ENCODE measurements around the gene CDK5R2. TPM values are rescaled to one million over a fixed set of nuclear protein-coding genes. Genes with fewer than 3 reads are reported as not detected.

CDK5R2 gene
- total RNA-seq = under 1 TPM; 0.81 to 0.95 TPM
- 4.7 TPM for polyA plus RNA-seq (2013, experiment 1 of 2)
- 4.8 TPM for polyA plus RNA-seq (2013, experiment 2 of 2)
- long read RNA-seq, experiment 1, partial matches to known transcripts = 0 of 1 reads
- long read RNA-seq, experiment 1, other reads (novel, unspliced or antisense) = 0 of 1 reads
- long read RNA-seq, experiment 2, partial matches to known transcripts = 0 of 4 reads
- long read RNA-seq, experiment 2, other reads (novel, unspliced or antisense) = 0 of 4 reads
- long read RNA-seq, experiment 3 = 0 reads
- long read RNA-seq, experiment 4 = 0 reads

- Histone ChIP-seq H3K4me3 (ENCODE audit: low read length) (peak within 1 kb of the TSS; percentile 84), H3K4me1 (ENCODE audit: control insufficient read depth, insufficient read depth, low read length) (no peaks in the 10 kb centered on the region), H3K9me3 (ENCODE audit: control insufficient read depth, low read length) (no peaks in the 10 kb centered on the region), H3K27me3 (ENCODE audit: control insufficient read depth, insufficient read depth, low read length, poor library complexity, severe bottlenecking) (peaks cover 77% of the 10 kb centered on the region), H3K9ac (ENCODE audit: extremely low read depth, low read length, poor library complexity, severe bottlenecking) (no peak within 1 kb of the TSS), H3K27ac (ENCODE audit: low read depth, low read length) (no peak within 1 kb of the TSS), H3K36me3 (ENCODE audit: control insufficient read depth, insufficient read depth, low read length) (no peaks in the 10 kb centered on the region)
- Mint-ChIP-seq H3K36me3 (ENCODE audit: low read depth) (no peaks in the 10 kb centered on the region), H3K4me3 (peak within 1 kb of the TSS; percentile 72), H3K9me3 (no peaks in the 10 kb centered on the region), H3K27ac (no peak within 1 kb of the TSS), H3K27me3 (ENCODE audit: insufficient read depth) (peaks cover 84% of the 10 kb centered on the region), H3K4me1 (peaks cover 15% of the 10 kb centered on the region)
- TF ChIP-seq, protein P1, sequence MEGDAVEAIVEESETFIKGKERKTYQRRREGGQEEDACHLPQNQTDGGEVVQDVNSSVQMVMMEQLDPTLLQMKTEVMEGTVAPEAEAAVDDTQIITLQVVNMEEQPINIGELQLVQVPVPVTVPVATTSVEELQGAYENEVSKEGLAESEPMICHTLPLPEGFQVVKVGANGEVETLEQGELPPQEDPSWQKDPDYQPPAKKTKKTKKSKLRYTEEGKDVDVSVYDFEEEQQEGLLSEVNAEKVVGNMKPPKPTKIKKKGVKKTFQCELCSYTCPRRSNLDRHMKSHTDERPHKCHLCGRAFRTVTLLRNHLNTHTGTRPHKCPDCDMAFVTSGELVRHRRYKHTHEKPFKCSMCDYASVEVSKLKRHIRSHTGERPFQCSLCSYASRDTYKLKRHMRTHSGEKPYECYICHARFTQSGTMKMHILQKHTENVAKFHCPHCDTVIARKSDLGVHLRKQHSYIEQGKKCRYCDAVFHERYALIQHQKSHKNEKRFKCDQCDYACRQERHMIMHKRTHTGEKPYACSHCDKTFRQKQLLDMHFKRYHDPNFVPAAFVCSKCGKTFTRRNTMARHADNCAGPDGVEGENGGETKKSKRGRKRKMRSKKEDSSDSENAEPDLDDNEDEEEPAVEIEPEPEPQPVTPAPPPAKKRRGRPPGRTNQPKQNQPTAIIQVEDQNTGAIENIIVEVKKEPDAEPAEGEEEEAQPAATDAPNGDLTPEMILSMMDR (conservative IDR thresholded peaks at IDR 0.05) = no peak
- 1 to 5% methylated on average over 11 to 37 of the region's 37 CpGs for WGBS, 2 experiments (ENCODE audit: insufficient coverage in 1 of 2, insufficient read length in 1 of 2)
- DNase-seq = peak; percentile 98
Observed at GRCh38 chr2:218959141-218959731, at the start of gene CDK5R2. TSS of gene CDK5R2 (plus strand) at chr2:218959666. CDS start at chr2:218959821, 155 bp downstream.

- Mint-ChIP-seq H3K27ac (no peak overlapping the region), H3K36me3 (ENCODE audit: low read depth) (peaks cover 4% of the 10 kb centered on the region), H3K4me3 (no peak overlapping the region), H3K27me3 (ENCODE audit: insufficient read depth) (peaks cover 30% of the 10 kb centered on the region), H3K9me3 (peaks cover 4% of the 10 kb centered on the region), H3K4me1 (peaks cover 2% of the 10 kb centered on the region)
- no peaks in the 10 kb centered on the region for H3K36me3 ChIP-seq (ENCODE audit: control insufficient read depth, insufficient read depth, low read length)
- H3K27me3 ChIP-seq (ENCODE audit: control insufficient read depth, insufficient read depth, low read length, poor library complexity, severe bottlenecking) = peaks cover 29% of the 10 kb centered on the region
- TF ChIP-seq, protein P1 (conservative IDR thresholded peaks at IDR 0.05) = no peak
- H3K4me3 ChIP-seq (ENCODE audit: low read length) = no peak overlapping the region
- no peak overlapping the region for H3K9ac ChIP-seq (ENCODE audit: extremely low read depth, low read length, poor library complexity, severe bottlenecking)
- 90 to 94% methylated on average over 5 to 6 of the region's 6 CpGs for WGBS, 2 experiments (ENCODE audit: insufficient coverage in 1 of 2, insufficient read length in 1 of 2)
- no peak overlapping the region for H3K27ac ChIP-seq (ENCODE audit: low read depth, low read length)
- DNase-seq = no peak
- peaks cover 3% of the 10 kb centered on the region for H3K4me1 ChIP-seq (ENCODE audit: control insufficient read depth, insufficient read depth, low read length)
- H3K9me3 ChIP-seq (ENCODE audit: control insufficient read depth, low read length) = no peaks in the 10 kb centered on the region
Observed at GRCh38 chr2:218910741-218911140, 48.7 kb upstream of the CDK5R2 start.

- no peaks in the 10 kb centered on the region for H3K36me3 ChIP-seq (ENCODE audit: control insufficient read depth, insufficient read depth, low read length)
- peaks cover 2% of the 10 kb centered on the region for H3K27me3 Mint-ChIP-seq (ENCODE audit: insufficient read depth)
- 89 to 100% methylated on average over 1 of the region's 1 CpG for WGBS, 2 experiments (ENCODE audit: insufficient coverage in 1 of 2, insufficient read length in 1 of 2)
- no peak overlapping the region for H3K27ac Mint-ChIP-seq
- no peaks in the 10 kb centered on the region for H3K4me1 Mint-ChIP-seq
- TF ChIP-seq, protein P1 (conservative IDR thresholded peaks at IDR 0.05) = no peak
- H3K27me3 ChIP-seq (ENCODE audit: control insufficient read depth, insufficient read depth, low read length, poor library complexity, severe bottlenecking) = no peaks in the 10 kb centered on the region
- peaks cover 13% of the 10 kb centered on the region for H3K36me3 Mint-ChIP-seq (ENCODE audit: low read depth)
- H3K27ac ChIP-seq (ENCODE audit: low read depth, low read length) = no peak overlapping the region
- no peak overlapping the region for H3K4me3 ChIP-seq (ENCODE audit: low read length)
- no peak for DNase-seq
- peaks cover 27% of the 10 kb centered on the region for H3K9me3 Mint-ChIP-seq
- H3K4me3 Mint-ChIP-seq = no peak overlapping the region
- peaks cover 13% of the 10 kb centered on the region for H3K9me3 ChIP-seq (ENCODE audit: control insufficient read depth, low read length)
- no peaks in the 10 kb centered on the region for H3K4me1 ChIP-seq (ENCODE audit: control insufficient read depth, insufficient read depth, low read length)
- no peak overlapping the region for H3K9ac ChIP-seq (ENCODE audit: extremely low read depth, low read length, poor library complexity, severe bottlenecking)
Observed at GRCh38 chr2:218920504-218920903, 39.0 kb upstream of the CDK5R2 start.

All from endodermal cell (in vitro differentiated cells).